ENCODE measurements around the gene PTPRD.
"Not testable (repeated sequence)": the region's sequence is repeated elsewhere in the genome, so short reads cannot be mapped to it uniquely, and the experiment has no call there.

The PTPRD gene

DNA sequence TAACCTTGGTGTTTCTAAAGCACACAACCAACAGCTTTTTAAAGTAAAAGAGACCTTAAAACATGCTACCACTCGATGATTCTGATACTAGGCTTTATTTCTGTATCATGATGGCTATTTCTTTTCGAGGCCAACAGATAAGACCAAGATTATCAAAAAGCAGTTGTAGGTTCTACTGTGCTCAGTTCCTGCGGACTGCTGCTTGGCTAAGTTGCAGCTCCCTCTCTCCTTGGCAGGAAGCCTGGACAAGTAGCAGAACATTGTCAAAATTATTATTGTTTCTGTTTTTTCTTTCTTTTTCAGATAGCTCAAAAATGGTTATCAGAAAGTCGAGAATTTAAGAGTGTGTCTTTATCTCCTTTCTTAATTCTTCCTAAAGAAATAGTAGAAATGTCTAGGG lies 607.6 kb downstream of the PTPRD start:
- Histone ChIP-seq H3K27ac (no peak overlapping the region), H3K4me3 (no peak overlapping the region)

- Histone ChIP-seq H3K4me3 (no peak overlapping the region), H3K27ac (no peak overlapping the region)
Measured at GRCh38 chr9:10003047-10003446, 609.8 kb downstream of the PTPRD start.

GRCh38 chr9:10000669-10001068 lies 612.1 kb downstream of the PTPRD start:
- no peak overlapping the region for H3K4me3 ChIP-seq

DNA sequence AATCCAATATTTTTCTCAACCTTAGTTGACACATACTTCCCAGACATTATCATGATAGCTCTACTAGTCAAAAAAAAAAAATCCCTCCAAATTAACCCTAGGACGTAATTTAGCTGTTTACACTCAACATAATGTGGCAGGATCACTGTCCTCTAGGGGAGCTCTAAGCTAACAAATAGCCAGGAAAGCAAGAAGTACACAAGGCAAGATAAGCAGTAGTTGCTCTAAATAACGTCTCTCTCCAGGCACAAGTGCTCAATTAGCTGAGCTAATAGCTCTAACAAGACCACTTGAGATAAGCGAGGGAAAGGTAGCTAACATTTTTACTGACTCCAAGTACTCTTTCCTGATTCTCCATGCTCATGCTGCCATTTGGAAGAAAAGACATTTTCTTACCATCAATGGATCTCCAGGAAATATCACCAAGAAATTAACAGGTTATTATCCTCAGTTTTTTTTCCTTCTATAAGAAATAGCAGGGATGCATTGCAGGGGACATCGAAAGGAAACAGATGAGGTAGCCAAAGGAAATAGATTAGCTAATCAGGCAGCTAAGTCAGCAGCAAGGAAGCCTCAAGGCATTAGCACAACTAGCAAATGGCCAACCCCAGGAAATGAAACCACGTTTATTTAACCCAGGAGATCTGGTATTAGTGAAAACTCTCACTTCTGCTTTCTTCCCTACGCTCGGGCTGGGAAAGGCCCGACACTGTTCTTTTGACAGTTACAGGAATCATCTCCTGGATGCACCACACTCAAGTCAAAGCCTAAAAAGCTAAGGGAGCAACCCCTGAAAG lies 614.1 kb downstream of the PTPRD start:
- Histone ChIP-seq H3K27ac (no peak overlapping the region), H3K4me3 (no peak overlapping the region)

More at GRCh38 chr9:10000669-10001068, 612.1 kb downstream of the PTPRD start:
- no peak overlapping the region for H3K27ac ChIP-seq

- Histone ChIP-seq H3K4me3 (no peak overlapping the region), H3K27ac (no peak overlapping the region)
Measured at GRCh38 chr9:9997585-9997984, 615.2 kb downstream of the PTPRD start.

DNA sequence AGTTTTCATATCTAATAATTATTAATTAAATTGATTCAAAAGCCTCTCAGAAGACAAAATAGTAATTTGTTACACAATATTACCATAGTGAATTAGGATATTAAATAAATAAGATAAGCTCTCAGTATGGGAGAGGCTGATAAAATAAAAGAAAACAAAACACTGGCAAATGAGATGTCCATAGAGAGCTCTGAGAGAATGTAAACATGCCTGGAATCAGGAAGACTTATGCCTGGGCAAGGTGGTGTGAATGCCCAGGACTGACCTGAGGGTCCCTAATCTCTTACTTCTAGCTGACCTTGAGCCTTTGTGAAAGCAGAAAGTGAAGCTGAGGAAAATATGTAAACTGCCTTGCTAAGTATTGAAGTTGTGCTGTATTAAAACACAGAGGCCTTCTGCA lies 616.5 kb downstream of the PTPRD start:
- Histone ChIP-seq H3K27ac (no peak overlapping the region), H3K4me3 (no peak overlapping the region)

GRCh38 chr9:9992936-9993335 lies 619.9 kb downstream of the PTPRD start:
- H3K27ac ChIP-seq: no peak overlapping the region
- no peak overlapping the region for H3K4me3 ChIP-seq

GRCh38 chr9:9973062-9973461 lies 639.7 kb downstream of the PTPRD start:
- H3K4me3 ChIP-seq: no peak overlapping the region
- no peak overlapping the region for H3K27ac ChIP-seq

DNA sequence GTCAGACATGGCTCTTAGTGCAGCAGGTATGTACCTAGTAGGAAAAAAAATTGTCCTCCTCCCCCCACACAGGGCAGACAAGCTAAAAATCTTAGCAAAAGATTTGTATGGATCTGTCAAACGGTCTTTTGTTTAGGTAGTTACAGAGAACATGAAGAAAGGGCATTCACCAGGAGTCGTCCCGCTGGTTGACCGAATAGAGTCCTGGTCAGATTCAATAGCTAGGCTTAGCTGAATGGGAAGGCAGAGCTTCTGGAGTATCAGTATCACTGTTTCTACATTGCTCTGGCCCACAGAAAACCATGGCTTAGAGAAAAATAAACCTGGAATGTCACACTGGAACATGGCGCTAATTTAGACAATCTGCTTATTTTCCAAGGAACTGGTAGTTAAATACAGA lies 642.3 kb downstream of the PTPRD start:
- Histone ChIP-seq H3K27ac (no peak overlapping the region), H3K4me3 (no peak overlapping the region)

DNA sequence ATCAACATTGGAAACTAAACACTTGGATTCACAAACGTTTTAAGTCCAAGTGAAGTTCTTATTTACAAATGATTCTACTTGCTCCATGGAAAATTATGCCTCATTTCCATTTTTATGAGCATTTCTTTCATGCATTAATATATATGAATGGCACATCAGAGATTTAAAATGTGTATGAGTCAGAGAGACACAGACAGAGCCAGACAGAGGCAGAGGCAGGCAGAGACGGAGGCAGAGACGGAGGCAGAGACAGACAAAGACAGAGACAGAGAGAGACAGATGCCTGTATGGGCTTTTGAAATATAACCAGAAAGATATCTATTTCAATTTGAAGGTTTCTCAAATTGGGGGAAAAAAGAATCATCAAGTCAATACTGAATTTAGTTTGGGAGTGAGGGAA lies 649.0 kb downstream of the PTPRD start:
- no peak overlapping the region for H3K4me3 ChIP-seq
- no peak overlapping the region for H3K27ac ChIP-seq

DNA sequence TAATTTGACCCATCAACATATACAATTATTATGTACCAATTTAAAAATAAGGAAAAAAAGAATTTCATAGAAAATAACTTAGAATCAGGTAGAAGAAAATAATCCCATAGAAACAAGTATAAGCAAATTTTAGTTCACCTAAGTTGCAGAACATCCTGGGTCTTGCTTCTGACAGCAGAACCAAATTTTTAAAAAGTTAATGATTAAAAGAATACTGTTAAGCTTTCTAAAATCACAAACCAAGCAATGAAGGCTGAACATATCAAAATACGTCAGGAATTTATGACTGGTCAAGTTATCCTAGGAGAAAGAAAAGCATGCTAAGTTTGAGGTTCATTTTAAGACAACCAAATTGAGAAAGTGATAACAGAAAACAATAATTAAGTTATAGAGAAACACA lies 650.9 kb downstream of the PTPRD start:
- Histone ChIP-seq H3K27ac (no peak overlapping the region), H3K4me3 (no peak overlapping the region)

DNA sequence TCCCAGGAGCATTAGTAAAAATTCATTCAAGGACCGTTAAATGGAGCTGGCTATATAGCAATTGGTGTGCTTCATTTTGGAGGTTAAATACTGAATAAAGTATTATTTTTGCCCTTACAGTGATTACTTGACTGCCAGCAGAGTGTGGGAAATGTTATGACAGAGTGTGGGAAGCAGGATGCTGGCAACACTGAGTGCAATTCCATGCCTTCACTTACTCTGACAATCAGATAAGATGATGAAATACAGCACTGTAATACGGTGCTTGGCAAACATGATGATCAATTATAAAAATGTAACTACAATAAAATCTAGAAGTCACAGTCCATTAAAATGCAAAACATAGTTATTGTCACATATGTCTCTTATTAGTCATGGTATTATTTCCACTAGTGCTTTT lies 651.3 kb downstream of the PTPRD start:
- Histone ChIP-seq H3K4me3 (no peak overlapping the region), H3K27ac (no peak overlapping the region)

DNA sequence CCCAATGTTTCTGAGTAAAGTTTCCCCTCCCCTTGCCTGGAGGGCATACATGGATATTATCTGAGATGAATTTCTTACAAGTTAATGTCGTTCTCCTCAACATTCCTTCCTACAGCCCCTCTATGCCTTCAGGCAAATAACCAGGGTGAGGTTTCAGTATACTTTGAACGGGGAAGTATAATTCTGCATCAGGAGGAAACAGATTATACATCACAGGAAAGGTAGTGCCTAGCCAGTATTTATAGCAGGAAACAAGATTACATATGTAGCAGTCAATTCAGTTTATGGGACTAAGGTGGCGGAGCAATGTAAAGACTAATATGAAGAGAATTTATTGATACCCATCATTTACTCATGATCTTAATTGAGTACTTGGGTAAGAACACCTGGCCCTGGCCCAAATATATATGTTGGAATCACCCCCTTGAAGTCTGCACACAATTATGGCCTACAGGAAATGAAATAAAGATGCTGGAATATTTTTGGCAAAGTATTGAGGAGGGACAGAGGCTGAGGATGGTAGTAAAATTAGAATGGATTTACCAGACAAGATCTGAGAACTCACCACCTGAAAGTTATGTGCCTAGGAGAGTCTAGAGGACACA lies 661.1 kb downstream of the PTPRD start:
- Histone ChIP-seq H3K4me3 (no peak overlapping the region), H3K27ac (no peak overlapping the region)

GRCh38 chr9:9950813-9951212 lies 662.0 kb downstream of the PTPRD start:
- no peak overlapping the region for H3K27ac ChIP-seq
- H3K4me3 ChIP-seq: no peak overlapping the region

- Histone ChIP-seq H3K27ac (no peak overlapping the region), H3K4me3 (no peak overlapping the region)
Measured at GRCh38 chr9:9949978-9950377, 662.8 kb downstream of the PTPRD start.

- Histone ChIP-seq H3K27ac (no peak overlapping the region), H3K4me3 (no peak overlapping the region)
Measured at GRCh38 chr9:9949368-9949767, 663.4 kb downstream of the PTPRD start.

DNA sequence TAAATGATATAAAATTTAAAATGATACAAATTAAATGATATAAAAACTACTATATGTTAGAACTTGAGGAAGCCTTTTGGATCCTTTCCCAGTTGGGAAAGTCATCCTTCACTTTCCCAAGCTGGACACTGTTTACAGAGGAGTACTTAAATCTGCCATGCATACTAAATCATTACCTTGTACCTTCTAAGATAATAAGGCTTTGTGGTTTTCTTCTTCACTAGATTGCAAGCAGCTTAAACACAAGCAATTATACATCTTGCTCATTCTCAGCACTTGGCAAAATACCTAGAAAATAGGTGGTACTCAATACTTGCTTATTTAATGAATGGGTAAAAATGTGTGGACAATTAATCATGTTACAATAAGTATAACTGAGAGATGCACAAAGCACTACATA lies 666.8 kb downstream of the PTPRD start:
- H3K27ac ChIP-seq: no peak overlapping the region

DNA sequence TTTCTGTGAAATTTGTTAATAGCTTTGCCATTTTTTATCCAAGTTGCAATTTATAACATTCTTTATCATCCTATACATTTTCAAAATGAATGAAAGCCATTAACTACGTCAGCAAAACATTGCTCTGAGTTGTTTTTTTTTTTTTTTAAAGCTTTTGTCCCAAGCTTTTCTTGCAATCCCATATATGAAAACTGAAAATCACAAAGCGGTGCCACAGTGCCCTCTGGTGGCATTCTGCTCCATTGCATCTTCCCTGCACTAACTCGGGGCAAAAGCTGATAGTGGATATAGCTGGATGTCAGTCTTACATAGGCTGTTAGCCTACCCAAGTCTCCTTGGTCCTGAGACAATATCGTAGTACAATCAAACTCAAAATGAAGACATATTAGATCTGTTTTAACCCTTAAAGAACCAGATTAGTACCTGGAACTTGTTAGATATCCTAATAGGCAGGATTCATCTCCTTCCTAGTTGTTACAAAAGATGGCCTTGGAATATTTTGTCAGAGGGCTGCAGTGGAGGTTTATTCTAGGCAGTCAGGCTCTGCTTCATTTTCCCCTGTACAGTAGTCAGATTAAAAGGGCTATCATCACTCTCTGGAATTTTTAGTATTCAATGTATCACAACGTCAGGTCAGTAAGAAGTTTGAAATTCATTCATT lies 669.9 kb downstream of the PTPRD start:
- H3K27ac ChIP-seq: no peak overlapping the region
- no peak overlapping the region for H3K4me3 ChIP-seq

More for the DNA sequence above, 666.8 kb downstream of the PTPRD start:
- H3K4me3 ChIP-seq: no peak overlapping the region

- Histone ChIP-seq H3K27ac (no peak overlapping the region), H3K4me3 (no peak overlapping the region)
Measured at GRCh38 chr9:9938432-9938831, 674.4 kb downstream of the PTPRD start.

DNA sequence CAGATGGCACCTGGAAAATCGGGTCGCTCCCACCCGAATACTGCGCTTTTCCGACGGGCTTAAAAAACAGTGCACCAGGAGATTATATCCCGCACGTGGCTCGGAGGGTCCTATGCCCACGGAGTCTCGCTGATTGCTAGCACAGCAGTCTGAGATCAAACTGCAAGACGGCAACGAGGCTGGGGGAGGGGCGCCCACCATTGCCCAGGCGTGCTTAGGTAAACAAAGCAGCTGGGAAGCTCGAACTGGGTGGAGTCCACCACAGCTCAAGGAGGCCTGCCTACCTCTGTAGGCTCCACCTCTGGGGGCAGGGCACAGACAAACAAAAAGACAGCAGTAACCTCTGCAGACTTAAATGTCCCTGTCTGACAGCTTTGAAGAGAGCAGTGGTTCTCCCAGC lies 681.3 kb downstream of the PTPRD start:
- not testable (repeated sequence) for H3K27ac ChIP-seq, H3K4me3 ChIP-seq

- no peak overlapping the region for H3K4me3 ChIP-seq
- no peak overlapping the region for H3K27ac ChIP-seq
Measured at GRCh38 chr9:9924376-9924775, 688.4 kb downstream of the PTPRD start.

All from skin epidermis (tissue), 12 donors.